Measurements from ENCODE around the gene UBE2E2. TPM values are rescaled to one million over a fixed set of nuclear protein-coding genes. Genes with fewer than 3 reads are reported as not detected.
"Not testable (repeated sequence)": the region's sequence is repeated elsewhere in the genome, so short reads cannot be mapped to it uniquely, and the experiment has no call there.

The UBE2E2 gene
- total RNA-seq, 2 donors from 2014 or later, result 5.0 to 7.6 TPM

GRCh38 chr3:23174426-23175039 lies 28.6 kb upstream of the UBE2E2 start:
- ATAC-seq, result no peak
- no peak overlapping the region for H3K27ac Mint-ChIP-seq
- H3K9me3 ChIP-seq (ENCODE audit: control insufficient read depth, low read length, poor library complexity, severe bottlenecking), result no peaks in the 10 kb centered on the region
- no peaks in the 10 kb centered on the region for H3K36me3 Mint-ChIP-seq (ENCODE audit: low read depth)
- H3K27me3 Mint-ChIP-seq, result no peaks in the 10 kb centered on the region
- no peak overlapping the region for H3K4me3 Mint-ChIP-seq
- DNase-seq, result no peak
- no peaks in the 10 kb centered on the region for H3K4me1 Mint-ChIP-seq

- Mint-ChIP-seq H3K27ac (no peak overlapping the region), H3K4me1 (no peaks in the 10 kb centered on the region), H3K27me3 (no peaks in the 10 kb centered on the region), H3K36me3 (ENCODE audit: low read depth) (no peaks in the 10 kb centered on the region), H3K4me3 (no peak overlapping the region)
- H3K9me3 ChIP-seq (ENCODE audit: control insufficient read depth, low read length, poor library complexity, severe bottlenecking), result no peaks in the 10 kb centered on the region
- ATAC-seq (no peak), DNase-seq (no peak)
Measured at GRCh38 chr3:23175341-23176083, 27.6 kb upstream of the UBE2E2 start.

- H3K36me3 Mint-ChIP-seq (ENCODE audit: low read depth); H3K9me3 ChIP-seq (ENCODE audit: control insufficient read depth, low read length, poor library complexity, severe bottlenecking); DNase-seq; H3K27me3 Mint-ChIP-seq; H3K4me3 Mint-ChIP-seq; H3K27ac Mint-ChIP-seq; H3K4me1 Mint-ChIP-seq; ATAC-seq: not testable (repeated sequence)
Measured at GRCh38 chr3:23176839-23177238, 26.3 kb upstream of the UBE2E2 start.

- DNase-seq, result no peak
- H3K9me3 ChIP-seq (ENCODE audit: control insufficient read depth, low read length, poor library complexity, severe bottlenecking), result no peaks in the 10 kb centered on the region
- Mint-ChIP-seq H3K27ac (no peak overlapping the region), H3K4me1 (no peaks in the 10 kb centered on the region), H3K4me3 (no peak overlapping the region), H3K27me3 (no peaks in the 10 kb centered on the region), H3K36me3 (ENCODE audit: low read depth) (no peaks in the 10 kb centered on the region)
- no peak for ATAC-seq
Measured at GRCh38 chr3:23182996-23183513, 20.1 kb upstream of the UBE2E2 start.

- Mint-ChIP-seq H3K4me1 (no peaks in the 10 kb centered on the region), H3K4me3 (no peak overlapping the region), H3K27me3 (no peaks in the 10 kb centered on the region), H3K27ac (no peak overlapping the region), H3K36me3 (ENCODE audit: low read depth) (no peaks in the 10 kb centered on the region)
- DNase-seq (no peak), ATAC-seq (no peak)
- H3K9me3 ChIP-seq (ENCODE audit: control insufficient read depth, low read length, poor library complexity, severe bottlenecking), result no peaks in the 10 kb centered on the region
Measured at GRCh38 chr3:23183731-23184130, 19.4 kb upstream of the UBE2E2 start.

GRCh38 chr3:23185861-23186260 lies 17.3 kb upstream of the UBE2E2 start:
- H3K9me3 ChIP-seq (ENCODE audit: control insufficient read depth, low read length, poor library complexity, severe bottlenecking), result no peaks in the 10 kb centered on the region
- Mint-ChIP-seq H3K27ac (no peak overlapping the region), H3K27me3 (no peaks in the 10 kb centered on the region), H3K36me3 (ENCODE audit: low read depth) (no peaks in the 10 kb centered on the region), H3K4me3 (no peak overlapping the region), H3K4me1 (no peaks in the 10 kb centered on the region)
- DNase-seq, result no peak
- ATAC-seq, result no peak

- peaks cover 14% of the 10 kb centered on the region for H3K27me3 Mint-ChIP-seq
- H3K4me1 Mint-ChIP-seq, result no peaks in the 10 kb centered on the region
- H3K36me3 Mint-ChIP-seq (ENCODE audit: low read depth), result no peaks in the 10 kb centered on the region
- no peak for DNase-seq
- H3K9me3 ChIP-seq (ENCODE audit: control insufficient read depth, low read length, poor library complexity, severe bottlenecking), result no peaks in the 10 kb centered on the region
- no peak overlapping the region for H3K4me3 Mint-ChIP-seq
- ATAC-seq, result no peak
- no peak overlapping the region for H3K27ac Mint-ChIP-seq
Measured at GRCh38 chr3:23189187-23189586, 13.9 kb upstream of the UBE2E2 start.

GRCh38 chr3:23192816-23193215 lies 10.3 kb upstream of the UBE2E2 start:
- no peak overlapping the region for H3K27ac Mint-ChIP-seq
- H3K4me3 Mint-ChIP-seq, result no peak overlapping the region
- no peaks in the 10 kb centered on the region for H3K36me3 Mint-ChIP-seq (ENCODE audit: low read depth)
- DNase-seq (no peak), ATAC-seq (no peak)
- H3K27me3 Mint-ChIP-seq, result peaks cover 20% of the 10 kb centered on the region
- H3K4me1 Mint-ChIP-seq, result no peaks in the 10 kb centered on the region
- H3K9me3 ChIP-seq (ENCODE audit: control insufficient read depth, low read length, poor library complexity, severe bottlenecking), result no peaks in the 10 kb centered on the region

- no peaks in the 10 kb centered on the region for H3K9me3 ChIP-seq (ENCODE audit: control insufficient read depth, low read length, poor library complexity, severe bottlenecking)
- Mint-ChIP-seq H3K4me3 (no peak overlapping the region), H3K36me3 (ENCODE audit: low read depth) (no peaks in the 10 kb centered on the region), H3K4me1 (no peaks in the 10 kb centered on the region), H3K27ac (no peak overlapping the region), H3K27me3 (peaks cover 20% of the 10 kb centered on the region)
- ATAC-seq (no peak), DNase-seq (no peak)
Measured at GRCh38 chr3:23193831-23194230, 9.3 kb upstream of the UBE2E2 start.

- DNase-seq, result no peak
- no peak overlapping the region for H3K27ac Mint-ChIP-seq
- H3K9me3 ChIP-seq (ENCODE audit: control insufficient read depth, low read length, poor library complexity, severe bottlenecking), result no peaks in the 10 kb centered on the region
- H3K4me1 Mint-ChIP-seq, result peaks cover 6% of the 10 kb centered on the region
- ATAC-seq, result no peak
- no peak overlapping the region for H3K4me3 Mint-ChIP-seq
- H3K27me3 Mint-ChIP-seq, result peaks cover 14% of the 10 kb centered on the region
- peaks cover 5% of the 10 kb centered on the region for H3K36me3 Mint-ChIP-seq (ENCODE audit: low read depth)
Measured at GRCh38 chr3:23198801-23199200, 4.3 kb upstream of the UBE2E2 start.

GRCh38 chr3:23199649-23200048 lies 3.5 kb upstream of the UBE2E2 start:
- peaks cover 5% of the 10 kb centered on the region for H3K36me3 Mint-ChIP-seq (ENCODE audit: low read depth)
- peaks cover 12% of the 10 kb centered on the region for H3K4me1 Mint-ChIP-seq
- ATAC-seq (no peak), DNase-seq (no peak)
- no peaks in the 10 kb centered on the region for H3K9me3 ChIP-seq (ENCODE audit: control insufficient read depth, low read length, poor library complexity, severe bottlenecking)
- H3K27ac Mint-ChIP-seq, result no peak overlapping the region
- H3K4me3 Mint-ChIP-seq, result no peak overlapping the region
- peaks cover 18% of the 10 kb centered on the region for H3K27me3 Mint-ChIP-seq

- ATAC-seq (no peak), DNase-seq (no peak)
- H3K4me3 Mint-ChIP-seq, result peak overlapping the region; percentile 65
- H3K27me3 Mint-ChIP-seq, result peaks cover 15% of the 10 kb centered on the region
- peaks cover 5% of the 10 kb centered on the region for H3K36me3 Mint-ChIP-seq (ENCODE audit: low read depth)
- H3K4me1 Mint-ChIP-seq, result peaks cover 12% of the 10 kb centered on the region
- H3K27ac Mint-ChIP-seq, result no peak overlapping the region
- no peaks in the 10 kb centered on the region for H3K9me3 ChIP-seq (ENCODE audit: control insufficient read depth, low read length, poor library complexity, severe bottlenecking)
Measured at GRCh38 chr3:23201154-23201838, 1.8 kb upstream of the UBE2E2 start.

GRCh38 chr3:23202203-23202920 lies 765 bp upstream of the UBE2E2 start:
- peaks cover 15% of the 10 kb centered on the region for H3K4me1 Mint-ChIP-seq
- H3K27ac Mint-ChIP-seq, result no peak overlapping the region
- H3K4me3 Mint-ChIP-seq, result peak overlapping the region; percentile 65
- H3K36me3 Mint-ChIP-seq (ENCODE audit: low read depth), result peaks cover 5% of the 10 kb centered on the region
- DNase-seq (no peak), ATAC-seq (peak; percentile 53)
- no peaks in the 10 kb centered on the region for H3K9me3 ChIP-seq (ENCODE audit: control insufficient read depth, low read length, poor library complexity, severe bottlenecking)
- H3K27me3 Mint-ChIP-seq, result peaks cover 22% of the 10 kb centered on the region
